GM20431 (cell line): ENCODE measurements around the gene SWT1.
"Not testable (repeated sequence)": the region's sequence is repeated elsewhere in the genome, so short reads cannot be mapped to it uniquely, and the experiment has no call there.

ENCODE experiments used
- in situ Hi-C: fragments of 300-500 bp; cut with MseI, MboI; formaldehyde crosslinking; loops from one replicate; pipeline ENCODE4 v1.15.0; 2020; ENCODE audit warnings: low sequenced_read_pairs; ENCODE audit not compliant: unreplicated experiment

SWT1 gene

DNA sequence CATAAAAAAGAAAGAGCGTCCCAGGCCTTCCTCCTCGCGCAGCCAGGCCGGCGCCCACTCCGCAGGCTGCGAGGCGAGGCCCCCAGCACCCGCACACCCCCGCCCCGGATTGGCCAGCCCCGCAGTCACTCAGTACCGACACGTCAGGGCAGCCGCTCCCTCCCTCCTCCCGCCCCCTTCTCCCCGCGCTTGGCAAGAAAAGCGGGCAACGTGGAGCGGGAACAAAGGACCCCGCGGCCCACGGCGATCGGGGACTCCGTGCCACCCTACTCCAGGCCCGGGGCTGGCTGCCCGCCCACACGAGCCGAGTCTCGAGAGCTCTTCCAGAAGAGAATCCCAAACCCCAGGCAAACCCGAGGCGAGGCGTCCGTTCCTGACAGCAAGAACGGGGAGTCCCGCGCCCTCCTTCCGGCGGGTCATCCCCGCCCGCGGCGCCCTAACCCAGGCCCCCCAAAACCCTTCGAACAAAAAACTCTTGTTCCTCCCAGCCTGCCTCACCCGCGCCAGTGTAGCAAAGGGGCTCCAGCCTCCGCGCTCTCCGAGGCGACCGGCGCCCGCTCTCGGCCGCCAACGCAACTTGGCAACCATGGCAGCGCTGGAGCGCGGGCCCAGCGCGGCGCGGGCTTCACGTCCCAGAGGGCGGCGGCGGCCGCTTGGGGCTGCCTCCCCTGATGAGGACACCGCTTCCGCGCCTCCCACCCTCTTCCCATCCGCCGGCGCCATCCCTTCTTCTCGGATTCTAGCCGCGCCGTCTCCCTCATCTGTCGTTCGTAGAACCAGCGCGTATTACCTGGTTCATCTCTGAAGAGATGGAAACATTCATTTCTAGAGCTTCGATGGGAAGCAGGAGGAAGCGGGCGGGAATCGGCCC is 159.4 kb downstream of the SWT1 start:
- in situ Hi-C loops = no loop called here

DNA sequence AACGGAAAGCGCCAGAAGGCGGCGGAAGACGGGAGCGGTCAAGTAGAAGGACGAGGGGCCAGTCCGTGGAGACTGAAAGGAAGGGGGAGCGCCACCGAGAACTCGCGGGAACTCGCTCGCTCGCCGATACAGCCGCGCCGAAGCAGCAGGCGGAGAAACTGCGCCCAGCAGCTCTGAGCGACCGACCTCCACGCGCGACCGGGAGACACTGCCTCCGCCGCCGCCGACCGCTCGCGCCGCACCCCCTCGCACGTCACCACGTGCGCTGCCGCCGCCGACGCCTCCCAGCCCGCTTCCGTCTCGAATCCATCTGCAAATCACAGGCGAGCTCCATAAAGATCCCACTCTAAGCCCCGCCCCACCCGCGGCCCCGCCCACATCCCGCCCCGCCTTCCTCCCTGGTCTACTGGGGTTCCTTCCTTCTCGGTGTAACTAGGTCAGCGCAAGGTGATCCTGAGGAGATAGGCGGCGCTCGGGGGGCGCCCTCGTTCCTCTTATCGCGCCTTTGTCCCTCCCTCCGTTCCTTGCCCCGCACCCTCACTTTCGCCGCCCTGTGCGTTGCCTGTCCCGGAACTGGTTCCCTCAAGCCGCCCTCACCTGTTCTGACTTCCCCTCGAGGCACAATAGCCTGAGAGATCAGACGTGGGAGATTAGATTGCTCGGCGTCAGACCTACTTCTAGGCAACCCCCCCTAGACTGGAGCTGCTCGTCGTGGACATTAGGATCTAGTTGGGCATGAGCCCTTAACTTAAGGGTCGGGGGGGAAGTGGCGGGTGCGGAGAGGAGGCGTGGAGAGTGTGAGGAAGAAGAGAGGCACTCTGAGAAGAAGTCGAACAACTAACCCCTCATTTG is 160.3 kb downstream of the SWT1 start, which contains the start of gene IVNS1ABP:
TSS of gene IVNS1ABP (minus strand) at position 210 of the 852 bp plus-strand sequence. CDS start 7,750 bp downstream, outside the sequence.
- in situ Hi-C loops = no loop called here

DNA sequence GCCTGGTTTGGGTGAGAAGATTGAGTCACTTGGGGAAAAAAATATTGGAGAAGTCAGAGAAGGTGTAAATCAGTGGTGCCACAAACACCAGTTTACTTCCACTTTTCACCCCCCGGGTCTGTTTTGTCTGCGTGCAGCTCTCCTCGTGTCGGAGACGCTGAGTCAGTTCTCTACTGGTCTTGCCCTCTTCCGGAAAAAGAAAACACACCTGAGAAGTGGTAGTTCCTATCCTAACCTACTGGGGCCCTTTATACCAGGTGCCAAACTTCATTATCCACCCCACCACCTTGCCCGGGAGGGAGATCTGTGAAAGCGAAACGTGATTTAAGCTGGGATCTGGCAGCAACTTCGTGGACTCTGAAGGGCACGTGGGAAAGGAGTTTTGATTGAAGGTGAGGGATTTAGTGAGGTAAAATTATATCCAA is 160.9 kb downstream of the SWT1 start:
- in situ Hi-C loops = no loop called here

DNA sequence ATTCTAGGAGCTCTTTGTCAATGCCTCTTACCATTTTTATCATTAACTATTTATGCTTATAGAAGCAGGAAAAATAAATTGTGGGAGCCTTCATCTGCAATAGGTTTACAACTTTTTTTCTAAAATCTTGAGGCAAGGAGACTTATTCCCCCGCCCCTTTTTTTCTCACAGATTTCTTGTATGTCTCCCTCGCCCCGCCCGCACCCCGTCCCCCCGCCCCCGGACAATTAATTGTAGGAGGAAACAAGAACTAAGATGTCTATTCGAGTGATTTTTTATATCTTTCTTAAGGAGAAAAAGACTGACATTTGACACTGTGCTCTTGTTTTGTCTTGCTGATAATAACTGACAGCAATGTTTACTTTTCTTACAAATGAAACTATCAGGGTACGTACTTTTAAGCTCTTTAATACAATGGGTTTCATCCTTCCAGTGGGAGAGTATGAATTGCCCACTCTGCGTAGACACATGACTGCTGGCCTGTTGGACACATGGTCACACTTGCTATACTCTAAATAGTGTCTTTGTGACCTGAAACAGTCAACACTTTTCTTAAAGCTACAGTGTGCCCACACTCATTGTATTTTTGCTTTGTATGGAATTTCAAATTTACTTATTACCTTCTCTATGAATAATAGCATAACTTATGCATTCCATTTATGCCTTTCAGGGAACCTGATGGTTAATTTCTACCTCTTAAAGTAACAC is 161.6 kb downstream of the SWT1 start:
- in situ Hi-C loops = no loop called here

DNA sequence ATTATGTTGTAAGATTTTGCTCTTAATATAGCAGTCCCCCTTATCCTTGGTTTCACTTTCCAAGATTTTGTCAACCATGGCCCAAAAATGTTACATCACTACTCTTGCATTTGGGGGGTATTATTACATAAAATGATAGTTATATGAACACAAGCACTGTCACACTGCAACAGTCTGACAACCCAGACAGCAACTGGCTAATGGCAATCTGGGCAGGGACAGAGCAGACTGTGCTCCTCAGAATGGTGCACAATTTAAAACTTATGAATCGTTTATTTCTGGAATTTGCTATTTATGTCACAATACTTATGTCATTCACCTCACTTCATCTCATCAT is 162.1 kb downstream of the SWT1 start:
- in situ Hi-C loops = no loop called here

DNA sequence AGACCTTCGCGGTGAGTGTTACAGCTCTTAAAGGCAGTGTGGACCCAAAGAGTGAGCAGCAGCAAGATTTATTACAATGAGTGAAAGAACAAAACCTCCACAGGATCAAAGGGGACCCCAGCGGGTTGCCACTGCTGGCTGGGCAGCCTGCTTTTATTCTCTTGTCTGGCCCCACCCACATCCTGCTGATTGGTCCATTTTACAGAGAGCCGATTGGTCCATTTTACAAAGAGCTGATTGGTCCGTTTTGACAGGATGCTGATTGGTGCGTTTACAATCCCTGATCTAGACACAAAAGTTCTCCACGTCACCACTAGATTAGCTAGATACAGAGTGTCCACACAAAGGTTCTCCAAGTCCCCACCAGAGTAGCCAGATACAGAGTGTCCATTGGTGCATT is 164.1 kb downstream of the SWT1 start:
- in situ Hi-C loops = not testable (repeated sequence)

DNA sequence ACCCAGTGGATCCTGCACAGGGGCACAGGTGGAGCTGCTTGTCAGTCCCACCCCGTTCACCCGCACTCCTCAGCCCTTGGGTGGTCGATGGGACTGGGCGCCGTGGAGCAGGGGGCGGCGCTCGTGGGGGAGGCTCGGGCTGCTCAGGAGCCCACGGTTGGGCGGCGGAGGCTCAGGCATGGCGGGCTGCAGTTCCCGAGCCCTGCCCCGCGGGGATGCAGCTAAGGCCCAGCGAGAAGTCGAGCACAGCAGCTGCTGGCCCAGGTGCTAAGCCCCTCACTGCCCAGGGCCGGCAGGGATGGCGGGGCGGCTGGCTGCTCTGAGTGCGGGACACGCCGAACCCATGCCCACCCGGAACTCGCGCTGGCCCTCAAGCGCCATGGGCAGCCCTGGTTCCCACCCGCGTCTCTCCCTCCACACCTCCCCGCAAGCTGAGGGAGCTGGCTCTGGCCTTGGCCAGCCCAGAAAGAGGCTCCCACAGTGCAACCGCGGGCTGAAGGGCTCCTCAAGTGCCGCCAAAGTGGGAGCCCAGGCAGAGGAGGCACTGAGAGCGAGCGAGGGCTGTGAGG is 164.8 kb downstream of the SWT1 start:
- in situ Hi-C loops = not testable (repeated sequence)

DNA sequence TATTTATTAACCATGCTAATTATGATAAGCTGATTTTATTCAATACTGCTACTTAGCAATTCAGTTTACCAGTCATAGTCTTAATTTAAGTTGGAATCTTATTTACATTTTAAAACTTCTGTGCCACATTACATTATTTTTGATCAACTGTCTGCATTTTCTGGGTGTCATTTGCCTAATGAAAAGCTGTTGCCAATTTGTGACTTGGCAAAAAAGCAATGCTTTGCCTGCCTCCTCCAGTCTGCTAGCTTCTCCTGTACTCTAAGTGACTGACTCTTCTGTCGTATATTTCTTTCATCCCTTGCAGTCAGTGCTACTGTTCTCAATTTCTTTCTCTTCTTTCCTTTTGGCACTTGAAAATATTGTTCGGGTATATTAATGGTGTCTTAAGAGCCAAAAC is 165.7 kb downstream of the SWT1 start:
- in situ Hi-C loops = no loop called here

DNA sequence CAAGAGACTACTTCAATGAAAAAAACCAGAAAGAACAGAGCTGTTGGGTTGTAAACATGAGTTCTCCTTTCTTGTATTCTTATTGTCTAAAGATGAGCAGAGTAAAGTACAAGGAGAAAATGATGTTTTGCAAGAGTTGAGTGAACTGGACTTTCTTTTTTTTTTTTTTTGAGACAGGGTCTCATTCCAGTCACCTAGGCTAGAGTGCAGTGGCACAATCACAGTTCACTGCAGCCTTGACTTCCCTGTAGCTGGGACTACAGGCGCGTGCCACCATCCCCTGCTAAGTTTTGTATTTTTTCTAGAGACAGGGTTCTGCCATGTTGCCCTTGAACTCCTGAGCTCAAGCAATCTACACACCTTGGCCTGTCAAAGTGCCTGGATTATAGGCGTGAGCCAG is 167.2 kb downstream of the SWT1 start:
- in situ Hi-C loops = no loop called here

DNA sequence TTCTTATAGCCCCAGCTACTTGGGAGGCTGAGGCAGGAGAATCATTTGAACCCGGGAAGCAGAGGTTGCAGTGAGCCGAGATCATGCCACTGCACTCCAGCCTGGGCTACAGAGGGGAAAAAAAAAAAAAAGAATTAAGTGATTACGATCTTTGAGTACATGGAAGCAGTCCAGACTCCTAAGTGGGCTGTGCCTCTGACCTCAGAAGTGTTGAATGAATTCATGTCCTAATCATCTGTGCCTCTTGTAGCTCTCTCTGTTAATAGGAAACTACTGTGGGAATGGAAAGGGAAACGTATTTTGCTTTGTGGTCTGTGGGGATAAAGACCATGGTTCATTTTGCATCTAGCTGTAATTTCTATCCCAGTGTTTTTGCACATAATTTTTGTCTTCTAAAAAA is 168.4 kb downstream of the SWT1 start:
- in situ Hi-C loops = no loop called here

DNA sequence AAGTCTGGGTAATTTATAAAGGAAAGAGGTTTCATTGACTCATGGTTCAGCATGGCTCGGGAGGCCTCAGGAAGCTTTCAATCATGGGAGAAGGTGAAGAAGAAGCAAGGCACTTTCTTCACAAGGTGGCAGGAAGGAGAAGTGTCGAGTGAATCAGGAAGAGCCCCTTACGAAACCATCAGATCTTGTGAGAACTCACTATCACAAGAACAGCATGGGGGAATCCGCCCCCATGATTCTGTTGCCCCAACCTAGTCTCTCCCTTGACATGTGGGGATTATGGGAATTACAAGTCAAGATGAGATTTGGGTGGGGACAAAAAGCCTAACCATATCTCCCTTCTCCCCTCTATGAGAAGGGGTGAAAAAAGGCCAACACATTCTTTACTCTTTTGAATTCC is 171.3 kb downstream of the SWT1 start:
- in situ Hi-C loops = no loop called here

DNA sequence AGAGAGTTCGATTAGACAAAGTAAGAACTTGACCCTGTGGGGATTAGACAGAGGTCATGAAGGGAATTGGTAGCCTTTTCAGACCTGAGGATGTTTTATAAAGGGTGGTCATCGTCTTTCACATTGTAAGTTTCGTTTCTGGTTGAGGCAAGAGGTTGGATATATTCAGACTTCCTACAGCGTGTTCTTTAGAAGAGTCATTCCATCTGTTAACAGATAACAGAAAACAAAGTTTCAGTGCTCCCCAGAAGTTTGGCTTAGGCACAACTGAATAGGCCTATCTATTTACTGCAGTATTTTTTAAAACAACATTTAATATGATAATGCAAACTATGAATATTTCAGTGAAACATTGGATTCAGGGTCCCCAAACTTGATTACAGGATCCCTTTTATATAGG is 177.2 kb downstream of the SWT1 start:
- in situ Hi-C loops = no loop called here

DNA sequence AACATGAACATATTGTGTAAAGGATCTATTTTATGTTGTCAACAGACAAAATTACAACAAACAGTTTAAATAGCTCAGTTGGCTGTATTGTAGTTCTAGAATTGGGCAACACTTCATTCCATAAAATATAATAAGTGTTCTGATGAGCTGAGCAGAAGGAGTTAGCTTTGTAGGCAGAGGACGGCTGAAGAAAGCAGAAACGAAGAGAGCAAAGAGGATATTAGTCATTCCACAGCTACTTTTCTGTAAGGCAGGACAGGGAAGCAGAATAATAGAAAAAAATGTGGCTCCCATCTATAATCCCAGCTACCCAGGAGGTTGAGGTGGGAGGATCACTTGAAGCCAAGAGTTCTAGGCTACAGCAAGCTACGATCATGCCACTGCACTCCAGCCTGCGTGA is 180.3 kb downstream of the SWT1 start:
- in situ Hi-C loops = no loop called here

DNA sequence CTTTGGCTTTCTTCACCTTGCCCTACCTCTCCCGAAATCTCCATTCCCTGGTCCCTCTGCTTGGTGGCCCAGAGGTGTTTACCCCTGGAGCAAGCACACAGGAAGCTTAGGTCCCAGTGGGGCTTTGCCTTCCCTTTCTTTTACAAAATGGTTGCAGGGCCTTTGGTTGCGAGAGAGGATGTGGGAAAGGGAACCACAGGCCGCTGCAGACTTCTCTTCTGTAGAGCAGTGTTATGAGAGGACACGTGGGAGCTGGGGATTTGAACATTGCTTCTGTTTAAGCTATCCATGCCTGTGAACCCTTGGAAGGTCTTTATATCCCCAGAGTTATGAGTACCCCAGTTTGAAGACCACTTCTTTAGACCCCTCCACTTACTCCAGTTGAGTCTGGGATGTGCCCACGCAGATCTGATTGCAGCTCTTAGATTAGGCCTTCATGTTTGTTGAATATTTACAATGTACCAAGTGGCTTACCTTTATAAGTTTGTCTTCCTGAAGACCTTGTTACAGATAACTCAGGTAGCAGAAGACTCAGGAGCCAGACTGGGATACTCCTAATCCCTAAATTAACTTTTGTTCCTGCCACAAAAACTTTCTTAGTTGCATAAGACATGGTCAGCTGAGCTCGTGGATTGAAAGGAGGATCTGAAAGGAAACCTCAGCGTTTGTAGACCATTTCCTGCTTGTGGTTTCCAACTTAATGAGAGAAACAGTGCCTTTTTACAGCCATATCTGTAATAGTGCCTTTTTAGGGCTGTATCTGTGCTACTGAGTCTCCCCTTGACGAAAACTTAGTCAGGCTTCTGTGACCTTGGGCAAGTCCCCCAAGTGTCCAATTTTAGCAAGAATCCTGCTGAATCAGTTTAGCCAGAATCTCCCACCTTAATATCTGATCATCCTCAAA is 182.0 kb downstream of the SWT1 start:
- in situ Hi-C loops = no loop called here

DNA sequence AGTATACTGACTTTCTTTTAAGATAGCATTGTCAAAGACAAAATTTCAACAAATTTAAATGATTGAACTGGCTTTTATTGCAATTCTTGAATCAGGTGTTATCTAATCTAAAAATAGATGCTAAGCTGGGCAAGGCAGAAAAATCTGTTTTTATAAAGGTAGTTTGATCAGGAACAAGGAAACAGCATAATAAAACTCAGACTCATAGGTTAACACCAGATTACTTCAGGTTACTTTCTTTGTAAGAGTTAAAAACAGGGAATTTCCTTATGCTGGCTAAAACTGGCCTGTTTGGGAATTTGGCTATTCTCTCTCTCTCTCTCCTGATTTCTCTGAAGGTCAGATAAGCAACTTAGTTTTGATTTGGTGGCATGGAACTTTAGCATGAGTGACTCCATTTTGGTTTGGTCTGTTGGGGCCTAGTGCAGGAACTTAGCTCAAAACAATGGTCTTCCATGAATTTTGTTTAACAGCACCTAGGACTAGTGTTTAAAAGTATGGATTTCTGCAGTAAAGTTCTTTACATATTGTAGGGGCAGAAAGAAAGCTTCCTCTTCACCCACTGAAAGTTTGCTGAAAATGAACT is 184.3 kb downstream of the SWT1 start:
- in situ Hi-C loops = no loop called here
